Measurements from ENCODE around the gene CMSS1.

DNA sequence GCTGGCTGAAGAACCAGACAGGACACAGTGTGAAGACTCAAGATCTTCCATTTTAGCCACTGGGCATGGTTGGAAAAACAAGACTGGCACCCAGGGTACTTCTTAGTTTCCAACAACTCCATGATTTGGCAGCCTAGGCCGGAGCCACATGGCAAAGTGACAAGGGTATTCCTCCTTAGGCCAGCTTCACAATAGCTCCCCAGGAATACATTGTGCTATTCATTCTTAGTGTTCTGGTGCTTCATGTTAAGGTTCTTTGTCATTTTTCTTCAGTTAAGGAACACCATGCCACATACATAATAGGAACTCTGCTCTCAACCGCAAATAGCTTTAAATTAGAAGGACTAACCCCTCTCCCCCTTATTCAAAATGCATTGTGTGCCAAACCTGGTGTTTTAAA, 304.7 kb downstream of the CMSS1 start:
- TF ChIP-seq, protein P1, sequence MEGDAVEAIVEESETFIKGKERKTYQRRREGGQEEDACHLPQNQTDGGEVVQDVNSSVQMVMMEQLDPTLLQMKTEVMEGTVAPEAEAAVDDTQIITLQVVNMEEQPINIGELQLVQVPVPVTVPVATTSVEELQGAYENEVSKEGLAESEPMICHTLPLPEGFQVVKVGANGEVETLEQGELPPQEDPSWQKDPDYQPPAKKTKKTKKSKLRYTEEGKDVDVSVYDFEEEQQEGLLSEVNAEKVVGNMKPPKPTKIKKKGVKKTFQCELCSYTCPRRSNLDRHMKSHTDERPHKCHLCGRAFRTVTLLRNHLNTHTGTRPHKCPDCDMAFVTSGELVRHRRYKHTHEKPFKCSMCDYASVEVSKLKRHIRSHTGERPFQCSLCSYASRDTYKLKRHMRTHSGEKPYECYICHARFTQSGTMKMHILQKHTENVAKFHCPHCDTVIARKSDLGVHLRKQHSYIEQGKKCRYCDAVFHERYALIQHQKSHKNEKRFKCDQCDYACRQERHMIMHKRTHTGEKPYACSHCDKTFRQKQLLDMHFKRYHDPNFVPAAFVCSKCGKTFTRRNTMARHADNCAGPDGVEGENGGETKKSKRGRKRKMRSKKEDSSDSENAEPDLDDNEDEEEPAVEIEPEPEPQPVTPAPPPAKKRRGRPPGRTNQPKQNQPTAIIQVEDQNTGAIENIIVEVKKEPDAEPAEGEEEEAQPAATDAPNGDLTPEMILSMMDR (conservative IDR thresholded peaks at IDR 0.05), result no peak
- TF ChIP-seq ZFX (IDR thresholded peaks at IDR 0.05), result no peak

All from C4-2B (cell line).